B cell (primary cell): ENCODE measurements around the gene MFRP. TPM values are rescaled to one million over a fixed set of nuclear protein-coding genes. Genes with fewer than 3 reads are reported as not detected.

Source experiments
- ATAC-seq: fragments of 200-7000 bp; cut with Tn5 transposase; one replicate; pipeline ENCODE4 v1.10.0; 2021; ENCODE audit warnings: low read depth, mild to moderate bottlenecking, moderate number of reproducible peaks, moderate library complexity
- CTCF ChIA-PET: fragments of 350-600 bp; sonication (Branson Sonifier 250); formaldehyde crosslinking; loops from one replicate; lab custom pipeline; 2021; ENCODE audit warnings: antibody characterized with exemption, inconsistent platforms; lab: Charles Lee
- POLR2A ChIA-PET: fragments of 350-600 bp; sonication (Branson Sonifier 250); formaldehyde crosslinking; loops from one replicate; lab custom pipeline; 2021; ENCODE audit warnings: antibody characterized with exemption; lab: Charles Lee
- DNase-seq: peaks from one replicate; pipeline ENCODE4 v3.0.0; 2013
- H2AFZ ChIP-seq: 2 replicates; pipeline ENCODE4 v1.6.1; 2012; ENCODE audit warnings: mild to moderate bottlenecking, low read depth, low read length; ENCODE audit not compliant: insufficient read depth, poor library complexity, severe bottlenecking
- H3K27ac ChIP-seq, 2 donors: 1 replicate in 1 of 2; 2 replicates in 1 of 2; pipeline ENCODE4 v1.5.1; 2012 to 2013; ENCODE audit warnings: low read length in 2 of 2, mild to moderate bottlenecking in 2 of 2, moderate library complexity in 1 of 2
- H3K27me3 ChIP-seq, 4 experiments: fragments of 200-600 bp in 1 of 4; sonication (generic) in 1 of 4; replicated peaks in 1 of 4; 1 replicate in 2 of 4; 2 replicates in 2 of 4; pipeline versions ENCODE4 v1.6.1 to v1.7.0; 2013 to 2016; ENCODE audit warnings: low read length in 3 of 4, mild to moderate bottlenecking in 2 of 4, mixed read lengths in 1 of 4, moderate library complexity in 1 of 4; ENCODE audit not compliant: insufficient read depth in 4 of 4, control insufficient read depth in 3 of 4; ENCODE audit errors: control extremely low read depth in 1 of 4
- H3K36me3 ChIP-seq, 2 experiments: replicated peaks in 1 of 2; 1 replicate in 1 of 2; 2 replicates in 1 of 2; pipeline versions ENCODE4 v1.6.1 to v1.7.1; 2013; ENCODE audit warnings: low read length in 1 of 2; ENCODE audit not compliant: insufficient read depth in 2 of 2, control insufficient read depth in 1 of 2; ENCODE audit errors: control extremely low read depth in 1 of 2, extremely low read depth in 1 of 2
- H3K4me1 ChIP-seq, 2 donors: fragments of 200-600 bp in 1 of 2; sonication (generic) in 1 of 2; 1 replicate in 1 of 2; 2 replicates in 1 of 2; pipeline versions ENCODE4 v1.5.1 to v1.6.1; 2013 to 2017; ENCODE audit warnings: low read length in 2 of 2; ENCODE audit not compliant: control insufficient read depth in 2 of 2, insufficient read depth in 2 of 2
- H3K4me2 ChIP-seq: replicated peaks from 2 replicates; pipeline ENCODE3; 2012; ENCODE audit warnings: mild to moderate bottlenecking, low read depth, low read length; ENCODE audit not compliant: poor library complexity, severe bottlenecking
- H3K4me3 ChIP-seq, 5 experiments: fragments of 200-600 bp in 1 of 5; sonication (generic) in 1 of 5; 1 replicate in 3 of 5; 2 replicates in 2 of 5; pipeline versions ENCODE4 v1.5.1 to v1.7.0; 2011 to 2016; ENCODE audit warnings: low read length in 4 of 5, mild to moderate bottlenecking in 4 of 5, low read depth in 2 of 5, control low read depth in 1 of 5, moderate library complexity in 1 of 5; ENCODE audit not compliant: insufficient read depth in 1 of 5; ENCODE audit errors: control extremely low read depth in 1 of 5, extremely low read depth in 1 of 5
- H3K79me2 ChIP-seq: fragments of 200-600 bp; sonication (generic); one replicate; pipeline ENCODE4 v1.6.0; 2016; ENCODE audit warnings: low read length; ENCODE audit not compliant: control insufficient read depth, insufficient read depth
- H3K9ac ChIP-seq: fragments of 200-600 bp; sonication (generic); 2 replicates; pipeline ENCODE4 v1.6.1; 2017; ENCODE audit warnings: mild to moderate bottlenecking, low read length, moderate library complexity
- H3K9me3 ChIP-seq, 3 donors: one replicate each; pipeline versions ENCODE4 v1.6.1 to v1.7.1; 2013; ENCODE audit warnings: low read length in 2 of 3; ENCODE audit not compliant: control insufficient read depth in 2 of 3, insufficient read depth in 1 of 3; ENCODE audit errors: control extremely low read depth in 1 of 3
- H4K20me1 ChIP-seq: 2 replicates; pipeline ENCODE4 v1.6.0; 2012; ENCODE audit warnings: mild to moderate bottlenecking, low read length; ENCODE audit not compliant: insufficient read depth, control insufficient read depth, poor library complexity, severe bottlenecking
- H3K27ac Mint-ChIP-seq: one replicate; pipeline ENCODE4 v1.8.0; 2021; ENCODE audit warnings: mixed read lengths
- H3K27me3 Mint-ChIP-seq: one replicate; pipeline ENCODE4 v1.8.0; 2021; ENCODE audit warnings: mixed read lengths
- H3K4me1 Mint-ChIP-seq: one replicate; pipeline ENCODE4 v1.8.0; 2021; ENCODE audit warnings: mixed read lengths
- H3K4me3 Mint-ChIP-seq: one replicate; pipeline ENCODE4 v1.8.0; 2021; ENCODE audit warnings: mixed read lengths
- H3K9me3 Mint-ChIP-seq: one replicate; pipeline ENCODE4 v1.8.0; 2022; ENCODE audit warnings: mixed read lengths; ENCODE audit not compliant: insufficient read depth
- EZH2 ChIP-seq: IDR thresholded peaks from 2 replicates; pipeline ENCODE4 v1.6.1; 2012; ENCODE audit warnings: borderline replicate concordance, low read depth, mild to moderate bottlenecking, moderate library complexity, low read length; ENCODE audit not compliant: insufficient read depth, poor library complexity, severe bottlenecking
- WGBS: methylation state at CpG from one replicate; pipeline ENCODE4 v1.1.5; 2013; ENCODE audit warnings: missing lambda C conversion rate; ENCODE audit not compliant: insufficient coverage; 5-methylcytosine and 5-hydroxymethylcytosine counted together
- intact Hi-C: fragments of 100-400 bp; cut with micrococcal nuclease; formaldehyde crosslinking; loops from one replicate; pipeline ENCODE4 v1.10.0; 2022
- polyA plus RNA-seq: library from polyadenylated mRNA; depleted of rRNA; stranded (reverse); fragments of >200 nt; gene quantifications from 2 replicates; pipeline ENCODE4 v1.2.3, GENCODE V29; 2012
- total RNA-seq, 2 donors: library from RNA; stranded (reverse); fragments of 120-200 nt in 1 of 2; gene quantifications; 1 replicate in 1 of 2; 2 replicates in 1 of 2; pipeline versions ENCODE4 v1.2.3 to v1.2.4, GENCODE V29; 2013 to 2022
- TF ChIP-seq, protein P1 (sequence below): fragments of 200-600 bp; IDR thresholded peaks from one replicate; pipeline ENCODE4 v1.8.0; 2022; ENCODE audit warnings: antibody characterized with exemption, mild to moderate bottlenecking

Gene MFRP
- total and polyA plus RNA-seq, 2 donors (not counting 1 experiment from before 2014, with no cell fraction given): not detected

DNA sequence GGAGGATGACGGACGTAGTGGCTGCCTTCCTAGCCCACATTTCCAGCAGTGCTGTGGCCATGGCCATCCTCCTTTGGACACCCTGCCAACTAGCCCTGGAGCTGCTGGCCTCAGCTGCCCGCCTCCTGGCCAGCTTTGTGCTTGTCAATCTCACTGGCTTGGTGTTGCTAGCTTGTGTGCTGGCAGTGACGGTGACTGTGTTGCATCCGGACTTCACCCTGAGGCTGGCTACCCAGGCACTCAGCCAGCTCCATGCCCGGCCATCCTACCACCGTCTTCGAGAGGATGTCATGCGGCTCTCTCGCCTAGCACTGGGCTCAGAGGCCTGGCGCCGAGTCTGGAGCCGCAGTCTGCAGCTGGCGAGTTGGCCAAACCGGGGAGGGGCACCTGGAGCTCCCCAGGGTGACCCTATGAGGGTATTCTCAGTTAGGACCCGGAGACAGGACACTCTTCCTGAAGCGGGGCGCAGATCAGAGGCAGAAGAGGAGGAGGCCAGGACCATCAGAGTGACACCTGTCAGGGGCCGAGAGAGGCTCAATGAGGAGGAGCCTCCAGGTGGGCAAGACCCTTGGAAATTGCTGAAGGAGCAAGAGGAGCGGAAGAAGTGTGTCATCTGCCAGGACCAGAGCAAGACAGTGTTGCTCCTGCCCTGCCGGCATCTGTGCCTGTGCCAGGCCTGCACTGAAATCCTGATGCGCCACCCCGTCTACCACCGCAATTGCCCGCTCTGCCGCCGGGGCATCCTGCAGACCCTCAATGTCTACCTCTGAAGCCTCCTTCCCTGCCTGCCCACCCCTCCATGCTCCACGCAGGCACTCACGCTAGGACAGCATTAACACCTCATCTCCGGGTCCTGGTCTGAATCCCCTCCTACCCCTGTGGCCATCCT lies 10.6 kb downstream of the MFRP start:
- ChIA-PET CTCF (interaction anchor here (1.3 to 2.3 kb wide), 3 partner anchors 12 to 45 kb away, joined by 5 to 12 read pairs (median 6); partner anchors contain the start of gene USP2), POLR2A (interaction anchor here (1.0 kb wide), 1 partner anchor 14 kb away, joined by 3 read pairs; no protein-coding TSS in a partner anchor)
- Histone ChIP-seq H3K9me3 (peaks cover 0 to 3% (median 0%) of the 10 kb centered on the region in 3 donors), H4K20me1 (peaks cover 7% of the 10 kb centered on the region), H3K27me3 (peaks cover 0 to 26% (median 18%) of the 10 kb centered on the region in 4 experiments), H3K9ac (no peak overlapping the region), H3K4me1 (peaks cover 26 to 33% of the 10 kb centered on the region in 2 donors), H2AFZ (no peak overlapping the region), H3K27ac (no peak overlapping the region), H3K79me2 (peaks cover 14% of the 10 kb centered on the region), H3K4me3 (no peak overlapping the region), H3K4me2 (peak overlapping the region; percentile 87), H3K36me3 (peaks cover 0 to 2% of the 10 kb centered on the region in 2 experiments)
- peaks cover 30% of the 10 kb centered on the region for H3K4me1 Mint-ChIP-seq
- WGBS: 94% methylated on average over 29 of the region's 30 CpGs
- ATAC-seq (no peak), DNase-seq (no peak)
- intact Hi-C loops: loop anchor here (2.0 kb wide), 1 partner anchor 21 kb away; no protein-coding TSS in a partner anchor
- H3K4me3 Mint-ChIP-seq: peak overlapping the region; percentile 99
- H3K27me3 Mint-ChIP-seq: peaks cover 13% of the 10 kb centered on the region
- H3K9me3 Mint-ChIP-seq: no peaks in the 10 kb centered on the region
- H3K27ac Mint-ChIP-seq: peak overlapping the region; percentile 66
- TF ChIP-seq EZH2: no peak
- TF ChIP-seq, protein P1, sequence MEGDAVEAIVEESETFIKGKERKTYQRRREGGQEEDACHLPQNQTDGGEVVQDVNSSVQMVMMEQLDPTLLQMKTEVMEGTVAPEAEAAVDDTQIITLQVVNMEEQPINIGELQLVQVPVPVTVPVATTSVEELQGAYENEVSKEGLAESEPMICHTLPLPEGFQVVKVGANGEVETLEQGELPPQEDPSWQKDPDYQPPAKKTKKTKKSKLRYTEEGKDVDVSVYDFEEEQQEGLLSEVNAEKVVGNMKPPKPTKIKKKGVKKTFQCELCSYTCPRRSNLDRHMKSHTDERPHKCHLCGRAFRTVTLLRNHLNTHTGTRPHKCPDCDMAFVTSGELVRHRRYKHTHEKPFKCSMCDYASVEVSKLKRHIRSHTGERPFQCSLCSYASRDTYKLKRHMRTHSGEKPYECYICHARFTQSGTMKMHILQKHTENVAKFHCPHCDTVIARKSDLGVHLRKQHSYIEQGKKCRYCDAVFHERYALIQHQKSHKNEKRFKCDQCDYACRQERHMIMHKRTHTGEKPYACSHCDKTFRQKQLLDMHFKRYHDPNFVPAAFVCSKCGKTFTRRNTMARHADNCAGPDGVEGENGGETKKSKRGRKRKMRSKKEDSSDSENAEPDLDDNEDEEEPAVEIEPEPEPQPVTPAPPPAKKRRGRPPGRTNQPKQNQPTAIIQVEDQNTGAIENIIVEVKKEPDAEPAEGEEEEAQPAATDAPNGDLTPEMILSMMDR: no peak
